T-helper 1 cell treated with Interleukin-12 subunit alpha and Interleukin-12 subunit beta and Interleukin-4 antibody, amounts not matched to agents 30 ng/mL and 1 ng/mL, for 36 hours (primary cell): ENCODE results near the gene TBL1X. TPM values are rescaled to one million over a fixed set of nuclear protein-coding genes. Genes with fewer than 3 reads are reported as not detected.
"Not testable (repeated sequence)": the region's sequence is repeated elsewhere in the genome, so short reads cannot be mapped to it uniquely, and the experiment has no call there.

Experiments
- intact Hi-C: fragments of 100-400 bp; cut with micrococcal nuclease; formaldehyde crosslinking; loops from one replicate; pipeline ENCODE4 v1.15.1; 2024
- total RNA-seq: library from RNA; stranded (reverse); gene quantifications from 2 replicates; pipeline ENCODE4 v1.2.3, GENCODE V29; 2022

TBL1X gene
- 26.0 and 34.8 TPM in 2 replicates for total RNA-seq

DNA sequence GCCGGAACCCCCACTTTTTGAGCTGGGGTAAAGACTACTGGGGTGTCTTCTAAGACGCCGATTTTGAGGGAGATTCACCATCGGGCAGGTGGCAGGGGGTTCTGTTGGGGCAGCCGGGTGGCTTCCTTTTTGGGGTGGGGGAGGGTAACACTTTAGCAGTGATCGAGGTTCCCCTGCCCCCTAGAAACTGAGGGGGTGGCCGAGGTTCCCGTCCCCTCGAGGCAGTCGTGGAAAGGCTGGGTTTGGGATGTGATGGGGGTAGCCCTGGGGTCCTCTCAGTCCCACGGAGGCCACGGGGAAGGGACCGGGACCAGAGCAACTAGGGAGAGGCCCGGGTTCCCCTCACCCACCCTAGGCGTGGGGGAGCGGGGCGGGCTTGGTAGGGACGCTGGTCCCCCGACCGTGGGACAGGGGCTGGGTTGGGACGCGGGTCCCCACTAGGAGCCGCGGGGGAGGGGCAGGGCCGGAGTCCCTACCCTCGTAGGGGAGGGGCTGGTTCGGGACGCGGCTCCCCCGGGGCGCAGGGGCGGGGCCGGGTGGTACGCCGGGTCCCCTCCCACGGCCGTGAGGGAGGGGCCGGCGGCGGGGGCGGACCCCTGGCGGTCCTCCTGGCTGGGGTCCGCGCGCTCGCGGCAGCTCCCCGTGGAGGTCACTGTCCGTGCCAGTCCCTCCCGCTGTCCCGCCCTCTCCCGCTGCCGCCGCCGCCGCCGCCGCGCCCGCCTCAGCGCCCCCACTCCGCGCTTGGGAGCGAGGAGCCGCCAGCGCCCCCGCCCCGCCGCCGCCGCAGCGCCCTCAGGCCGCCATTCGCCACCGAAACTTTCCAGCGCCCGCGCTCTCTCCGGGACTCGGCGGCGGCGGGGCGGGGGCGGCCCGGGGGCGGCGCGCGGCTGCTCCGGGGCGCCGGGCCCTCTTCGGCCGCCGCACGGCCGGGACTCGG, at the start of gene TBL1X:
Gene TBL1X, plus strand, starts transcription at position 624 of the 937 bp plus-strand sequence. CDS start 188,529 bp downstream, outside the sequence.
- intact Hi-C loops: loop anchor here (1.0 to 5.0 kb wide), 7 partner anchors 8 to 1648 kb away; partner anchors contain the start of gene HCCS

- intact Hi-C loops: no loop called here
These were observed 48.1 kb upstream of the TBL1X start for GRCh38 chrX:9416562-9417348.

GRCh38 chrX:9418262-9418661, 46.6 kb upstream of the TBL1X start:
- intact Hi-C loops: no loop called here

DNA sequence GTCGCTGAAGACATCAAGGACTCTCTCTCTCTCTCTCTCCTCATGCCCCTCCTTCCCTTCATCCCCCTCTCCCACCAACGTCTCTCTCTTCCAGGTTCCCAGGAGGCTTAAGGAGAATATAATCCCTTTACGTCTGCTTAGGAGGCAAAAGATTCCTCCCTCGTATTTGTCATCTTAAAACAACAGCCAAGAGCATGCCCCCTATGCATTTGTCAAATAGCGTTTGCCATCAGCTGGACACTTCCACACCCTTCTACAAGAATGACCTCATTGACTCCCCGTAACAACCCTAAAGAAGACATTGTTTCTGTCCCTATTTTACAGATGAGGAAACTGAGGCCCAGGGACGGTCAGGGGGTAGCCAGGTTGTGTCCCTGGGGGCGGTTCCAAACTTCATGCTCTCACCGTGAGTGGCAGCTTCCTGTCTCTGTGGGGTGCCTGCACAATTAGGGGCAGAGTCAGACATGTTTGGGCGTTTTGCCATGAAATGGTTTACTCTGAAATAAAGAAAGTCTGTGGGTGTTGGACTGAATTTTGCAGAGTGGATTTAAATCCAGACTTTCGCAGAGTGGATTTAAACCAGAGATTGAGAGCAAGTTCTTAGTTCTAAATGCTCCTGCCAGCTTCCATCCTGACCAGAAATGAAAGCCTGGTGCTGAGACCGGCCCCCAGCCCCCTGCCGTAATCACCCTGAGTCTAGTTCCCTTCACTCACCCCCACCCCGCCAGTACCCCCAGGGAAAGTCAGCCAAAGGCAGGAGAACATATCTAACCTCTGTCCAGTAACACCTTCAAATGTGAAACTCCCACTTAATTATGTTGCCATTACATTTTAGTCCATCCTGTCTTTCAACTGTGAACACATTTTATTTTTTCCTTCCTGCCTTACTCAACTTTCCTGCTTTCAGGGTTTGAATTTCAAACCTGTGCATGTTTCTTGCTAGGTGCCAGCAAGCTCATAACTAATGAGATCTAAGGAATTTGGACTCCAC, 44.3 kb upstream of the TBL1X start:
- intact Hi-C loops: no loop called here

GRCh38 chrX:9429767-9430166, 35.1 kb upstream of the TBL1X start:
- intact Hi-C loops: no loop called here

GRCh38 chrX:9430346-9430921, 34.4 kb upstream of the TBL1X start:
- intact Hi-C loops: no loop called here

DNA sequence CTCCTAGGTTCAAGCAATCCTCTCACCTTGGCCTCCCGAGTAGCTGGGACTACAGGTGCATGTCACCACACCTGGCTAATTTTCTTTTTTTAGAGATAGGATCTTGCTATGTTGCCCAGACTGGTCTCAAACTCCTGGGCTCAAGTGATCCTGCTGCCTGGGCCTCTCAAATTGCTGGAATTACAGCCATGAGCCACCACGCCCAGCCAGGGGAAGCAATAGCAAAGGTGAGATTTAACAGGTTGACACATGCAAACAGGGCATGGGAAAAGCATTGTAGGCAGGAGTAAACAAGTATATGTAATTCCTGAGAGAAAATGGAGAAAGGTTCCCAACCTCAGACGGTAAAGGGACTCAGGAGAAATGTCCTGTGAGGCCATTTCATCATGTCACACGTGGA, 33.6 kb upstream of the TBL1X start:
- intact Hi-C loops: no loop called here

DNA sequence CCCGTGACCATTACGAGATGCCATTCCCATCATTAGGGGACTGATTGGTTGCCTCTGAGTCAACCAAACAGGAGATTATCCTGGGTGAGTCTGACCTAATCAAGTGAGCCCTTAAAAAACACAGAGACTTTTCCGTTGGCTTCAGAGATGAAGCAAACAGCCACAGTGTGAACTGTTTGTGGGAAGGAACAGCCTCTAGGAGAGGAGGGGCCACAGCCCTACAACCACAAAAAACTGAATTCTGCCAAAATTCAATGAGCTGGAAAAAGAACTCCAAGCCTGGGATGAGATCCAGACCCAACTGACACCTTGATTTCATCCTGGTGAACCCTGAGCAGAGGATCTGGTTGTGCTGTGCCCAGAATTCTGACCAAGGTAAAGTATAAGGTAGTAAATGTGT, 31.3 kb upstream of the TBL1X start:
- intact Hi-C loops: no loop called here

- intact Hi-C loops: no loop called here
These were observed 30.8 kb upstream of the TBL1X start for GRCh38 chrX:9434051-9434550.

- intact Hi-C loops: not testable (repeated sequence)
These were observed 29.8 kb upstream of the TBL1X start for GRCh38 chrX:9435086-9435485.

GRCh38 chrX:9436812-9437211, 28.0 kb upstream of the TBL1X start:
- intact Hi-C loops: no loop called here

GRCh38 chrX:9438933-9439494, 25.8 kb upstream of the TBL1X start:
- intact Hi-C loops: no loop called here

DNA sequence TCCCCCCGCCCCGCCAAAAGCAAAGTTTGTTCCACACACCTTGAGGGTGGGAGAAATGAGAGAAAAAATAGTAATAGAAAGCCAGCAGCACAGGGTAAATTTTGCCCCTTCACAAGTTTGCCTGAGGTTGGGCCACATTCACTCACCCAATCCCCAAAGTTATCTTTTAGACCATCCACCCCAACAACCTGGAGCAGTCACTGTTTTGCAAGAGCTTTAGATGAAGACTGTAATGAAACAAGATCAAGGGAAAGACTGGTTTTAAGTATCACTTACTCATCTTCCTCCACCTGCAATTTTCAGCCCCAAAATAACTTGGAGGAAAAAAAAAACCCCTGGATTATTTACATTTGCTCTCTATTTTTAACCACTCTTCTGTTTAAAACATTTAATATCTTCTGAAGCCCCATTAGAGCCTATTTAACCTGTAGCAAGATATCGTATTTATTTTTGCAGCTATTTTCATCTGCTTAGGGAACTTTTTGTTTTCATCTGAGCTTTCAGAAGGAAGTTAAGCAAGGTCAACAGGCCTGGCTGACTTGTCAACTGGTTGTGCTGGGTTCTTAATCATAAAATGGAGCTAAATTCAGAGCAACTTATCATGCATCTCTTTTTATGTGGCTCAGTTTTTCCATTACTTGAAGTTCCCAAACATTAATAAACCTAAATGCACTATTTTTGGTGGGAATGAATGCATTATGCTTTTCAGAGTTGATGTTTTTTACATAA, 24.6 kb upstream of the TBL1X start:
- intact Hi-C loops: no loop called here

GRCh38 chrX:9442056-9442455, 22.8 kb upstream of the TBL1X start:
- intact Hi-C loops: no loop called here

GRCh38 chrX:9443327-9443726, 21.5 kb upstream of the TBL1X start:
- intact Hi-C loops: no loop called here

DNA sequence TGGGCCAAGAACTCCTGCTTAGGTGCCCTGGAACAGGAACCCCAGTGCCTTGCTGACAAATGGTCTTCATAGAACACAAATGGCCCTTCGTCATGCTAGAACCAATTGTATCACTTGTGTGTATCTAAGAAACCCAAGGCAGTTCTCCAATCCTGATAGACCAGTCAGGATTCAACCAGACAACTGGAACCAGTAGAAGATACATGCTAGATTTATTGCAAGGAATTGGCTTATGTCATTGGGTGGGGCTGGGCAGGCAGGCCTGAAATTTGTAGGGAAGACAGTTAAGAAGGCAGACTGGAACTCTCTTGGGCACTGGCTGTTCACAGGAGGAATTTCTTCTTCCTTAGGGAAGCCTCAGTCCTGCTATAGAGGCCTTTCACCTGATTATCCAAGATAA, 17.0 kb upstream of the TBL1X start:
- intact Hi-C loops: no loop called here

GRCh38 chrX:9456250-9457074, 8.4 kb upstream of the TBL1X start:
- intact Hi-C loops: loop anchor here (1.0 kb wide), 5 partner anchors 8 to 221 kb away; no protein-coding TSS in a partner anchor

DNA sequence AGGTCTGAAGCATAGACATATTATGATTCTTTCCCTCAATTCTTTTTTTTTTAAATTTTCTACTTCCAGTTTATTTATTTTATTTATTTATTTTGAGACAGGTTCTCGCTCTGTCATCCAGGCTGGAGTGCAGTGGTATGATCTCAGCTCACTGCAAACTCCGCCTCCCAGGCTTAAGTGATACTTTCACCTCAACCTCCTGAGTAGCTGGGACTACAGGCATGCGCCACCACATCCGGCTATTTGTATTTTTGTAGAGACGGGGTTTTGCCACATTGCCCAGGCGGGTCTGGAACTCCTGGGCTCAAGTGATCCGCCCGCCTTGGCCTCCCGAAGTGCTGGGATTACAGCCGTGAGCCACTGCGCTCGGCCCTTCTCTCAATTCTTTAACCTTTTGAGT, 6.8 kb upstream of the TBL1X start:
- intact Hi-C loops: not testable (repeated sequence)
